Caki2 (cell line): ENCODE measurements around the gene ME2. TPM values are rescaled to one million over a fixed set of nuclear protein-coding genes. Genes with fewer than 3 reads are reported as not detected.
"Not testable (repeated sequence)": the region's sequence is repeated elsewhere in the genome, so short reads cannot be mapped to it uniquely, and the experiment has no call there.

ENCODE experiments used
- DNase-seq: peaks from one replicate; pipeline ENCODE4 v3.0.0-alpha.2; 2015; ENCODE audit warnings: low read depth
- in situ Hi-C: cut with HindIII; loops from 2 replicates; pipeline ENCODE4 v1.10.0; 2016; ENCODE audit warnings: low sequenced_read_pairs, low pct_unique_long_range_greater_than_20kb, mixed read lengths
- total RNA-seq: library from RNA; depleted of rRNA; stranded (reverse); fragments of >200 nt; shearing (Covaris generic); gene quantifications from 2 replicates; pipeline ENCODE4 v1.2.3, GENCODE V29; 2014; ENCODE audit warnings: low replicate concordance

ME2 gene
- total RNA-seq, 1 experiment from 2014 or later = 27.8 TPM

- no peak for DNase-seq
- in situ Hi-C loops = no loop called here
Observed at GRCh38 chr18:50950626-50951025, 71.7 kb downstream of the ME2 start.

GRCh38 chr18:50953822-50954221, 74.9 kb downstream of the ME2 start:
- in situ Hi-C loops = no loop called here

GRCh38 chr18:50955253-50955652, 76.3 kb downstream of the ME2 start:
- DNase-seq = no peak

More at GRCh38 chr18:50953822-50954221, 74.9 kb downstream of the ME2 start:
- DNase-seq = no peak

GRCh38 chr18:50956116-50956515, 77.2 kb downstream of the ME2 start:
- DNase-seq = no peak
- in situ Hi-C loops = no loop called here

More at GRCh38 chr18:50955253-50955652, 76.3 kb downstream of the ME2 start:
- in situ Hi-C loops = no loop called here

- in situ Hi-C loops = no loop called here
- no peak for DNase-seq
Observed at GRCh38 chr18:50961974-50962373, 83.1 kb downstream of the ME2 start.

- peak; percentile 69 for DNase-seq
- in situ Hi-C loops = no loop called here
Observed at GRCh38 chr18:50967714-50968661, 89.1 kb downstream of the ME2 start, which contains the start of gene ELAC1. TSS of gene ELAC1 (plus strand) at chr18:50968040. CDS start at chr18:50974405, 6,365 bp downstream.

- no peak for DNase-seq
- in situ Hi-C loops = no loop called here
Observed at GRCh38 chr18:50969448-50969847, 90.5 kb downstream of the ME2 start.

- DNase-seq = no peak
- in situ Hi-C loops = no loop called here
Observed at GRCh38 chr18:50970006-50970405, 91.1 kb downstream of the ME2 start.

GRCh38 chr18:50972404-50972803, 93.5 kb downstream of the ME2 start:
- in situ Hi-C loops, DNase-seq: not testable (repeated sequence)

- DNase-seq = peak; percentile 14
- in situ Hi-C loops = no loop called here
Observed at GRCh38 chr18:50973367-50974126, 94.6 kb downstream of the ME2 start.

GRCh38 chr18:50977037-50977760, 98.3 kb downstream of the ME2 start:
- in situ Hi-C loops = no loop called here

GRCh38 chr18:50981381-50981780, 102.5 kb downstream of the ME2 start:
- DNase-seq = no peak
- in situ Hi-C loops = no loop called here

More at GRCh38 chr18:50977037-50977760, 98.3 kb downstream of the ME2 start:
- DNase-seq = no peak

- DNase-seq = no peak
- in situ Hi-C loops = no loop called here
Observed at GRCh38 chr18:50982086-50982801, 103.3 kb downstream of the ME2 start.

GRCh38 chr18:50982802-50983179, 103.9 kb downstream of the ME2 start:
- in situ Hi-C loops = no loop called here
- no peak for DNase-seq

- DNase-seq = peak; percentile 7
- in situ Hi-C loops = no loop called here
Observed at GRCh38 chr18:50986360-50987087, 107.6 kb downstream of the ME2 start.

- in situ Hi-C loops = no loop called here
- DNase-seq = no peak
Observed at GRCh38 chr18:50987261-50987660, 108.3 kb downstream of the ME2 start.

GRCh38 chr18:50989711-50990110, 110.8 kb downstream of the ME2 start:
- in situ Hi-C loops = no loop called here
- no peak for DNase-seq
